Activated CD8-positive, alpha-beta T cell treated with anti-CD3 and anti-CD28 coated beads for 36 hours (primary cell): Measurements from ENCODE around the gene AK3. TPM values are rescaled to one million over a fixed set of nuclear protein-coding genes. Genes with fewer than 3 reads are reported as not detected.
"Not testable (repeated sequence)": the region's sequence is repeated elsewhere in the genome, so short reads cannot be mapped to it uniquely, and the experiment has no call there.

ENCODE experiments used
- ATAC-seq: fragments of 200-7000 bp; cut with Tn5 transposase; one replicate; pipeline ENCODE4 v1.10.0; 2021; ENCODE audit warnings: mild to moderate bottlenecking, moderate library complexity
- CTCF ChIA-PET: fragments of 350-600 bp; sonication (Branson Sonifier 250); formaldehyde crosslinking; loops from one replicate; lab custom pipeline; 2021; ENCODE audit warnings: antibody characterized with exemption; lab: Charles Lee
- POLR2A ChIA-PET: fragments of 350-600 bp; sonication (Branson Sonifier 250); formaldehyde crosslinking; loops from one replicate; lab custom pipeline; 2021; ENCODE audit warnings: antibody characterized with exemption; lab: Charles Lee
- DNase-seq: peaks from one replicate; pipeline ENCODE4 v3.0.0-alpha.2; 2020
- H3K27ac Mint-ChIP-seq: one replicate; pipeline ENCODE4 v1.8.0; 2021; ENCODE audit warnings: mild to moderate bottlenecking, mixed read lengths
- H3K27me3 Mint-ChIP-seq: one replicate; pipeline ENCODE4 v1.8.0; 2021; ENCODE audit warnings: mixed read lengths
- H3K36me3 Mint-ChIP-seq: one replicate; pipeline ENCODE4 v1.8.0; 2021; ENCODE audit warnings: low read depth, mixed read lengths
- H3K4me1 Mint-ChIP-seq: one replicate; pipeline ENCODE4 v1.8.0; 2021; ENCODE audit warnings: low read depth, mixed read lengths
- H3K4me3 Mint-ChIP-seq: one replicate; pipeline ENCODE4 v1.8.0; 2021; ENCODE audit warnings: mild to moderate bottlenecking, moderate library complexity, mixed read lengths
- H3K9me3 Mint-ChIP-seq: one replicate; pipeline ENCODE4 v1.8.0; 2021; ENCODE audit warnings: mixed read lengths
- CTCF ChIP-seq: fragments of 200-600 bp; IDR thresholded peaks from one replicate; pipeline ENCODE4 v1.8.0; 2022; ENCODE audit warnings: antibody characterized with exemption, mild to moderate bottlenecking
- intact Hi-C: fragments of 100-400 bp; cut with micrococcal nuclease; formaldehyde crosslinking; loops from one replicate; pipeline ENCODE4 v1.10.0; 2022
- total RNA-seq, 2 experiments: library from RNA; stranded (reverse); gene quantifications; one replicate each; pipeline ENCODE4 v1.2.3, GENCODE V29; 2021

Gene AK3
- total RNA-seq, 2 experiments from 2014 or later = 34.3 to 35.5 TPM

- POLR2A ChIA-PET = interaction anchor here (1.2 kb wide), 1 partner anchor 222 kb away, joined by 3 read pairs; no protein-coding TSS in a partner anchor
- intact Hi-C loops = loop anchor here (2.0 to 10.0 kb wide), 3 partner anchors 160 to 833 kb away; no protein-coding TSS in a partner anchor
- peak; percentile 82 for ATAC-seq
- peak; percentile 92 for DNase-seq
- peak overlapping the region; percentile 49 for H3K27ac Mint-ChIP-seq
- CTCF ChIA-PET = interaction anchor here (0.5 to 9.8 kb wide), 41 partner anchors 9 to 680 kb away, joined by 3 to 149 read pairs (median 4); partner anchors contain the start of genes JAK2 and RCL1
- TF ChIP-seq CTCF = peak; percentile 83
- no peaks in the 10 kb centered on the region for H3K9me3 Mint-ChIP-seq
- H3K36me3 Mint-ChIP-seq = no peaks in the 10 kb centered on the region
- peaks cover 12% of the 10 kb centered on the region for H3K4me1 Mint-ChIP-seq
- H3K27me3 Mint-ChIP-seq = peaks cover 11% of the 10 kb centered on the region
- peak overlapping the region; percentile 40 for H3K4me3 Mint-ChIP-seq
Measured at GRCh38 chr9:4762108-4762885, 21.3 kb upstream of the AK3 start.

- H3K36me3 Mint-ChIP-seq = no peaks in the 10 kb centered on the region
- peaks cover 12% of the 10 kb centered on the region for H3K4me1 Mint-ChIP-seq
- CTCF ChIA-PET = interaction anchor here (0.7 to 9.8 kb wide), 42 partner anchors 8 to 845 kb away, joined by 3 to 149 read pairs (median 4); partner anchors contain the start of genes CD274, INSL6, JAK2 and RCL1
- H3K9me3 Mint-ChIP-seq = no peaks in the 10 kb centered on the region
- TF ChIP-seq CTCF = no peak
- no peak overlapping the region for H3K4me3 Mint-ChIP-seq
- H3K27me3 Mint-ChIP-seq = peaks cover 11% of the 10 kb centered on the region
- POLR2A ChIA-PET = interaction anchor here (0.7 to 0.9 kb wide), 4 partner anchors 15 to 260 kb away, joined by 3 to 4 read pairs (median 3); partner anchors contain the start of gene AK3
- intact Hi-C loops = loop anchor here (5.0 to 10.0 kb wide), 2 partner anchors 162 to 835 kb away; no protein-coding TSS in a partner anchor
- no peak for ATAC-seq
- no peak for DNase-seq
- no peak overlapping the region for H3K27ac Mint-ChIP-seq
Measured at GRCh38 chr9:4760122-4760521, 19.1 kb upstream of the AK3 start.

GRCh38 chr9:4756420-4756819 lies 15.4 kb upstream of the AK3 start:
- Mint-ChIP-seq H3K36me3 (no peaks in the 10 kb centered on the region), H3K9me3 (no peaks in the 10 kb centered on the region), H3K4me1 (peaks cover 2% of the 10 kb centered on the region), H3K27ac (no peak overlapping the region), H3K4me3 (no peak overlapping the region), H3K27me3 (peaks cover 8% of the 10 kb centered on the region)
- CTCF ChIA-PET = interaction anchor here (0.6 to 9.8 kb wide), 10 partner anchors 9 to 844 kb away, joined by 3 to 149 read pairs (median 3); partner anchors contain the start of gene JAK2
- TF ChIP-seq CTCF = no peak
- DNase-seq (no peak), ATAC-seq (no peak)
- intact Hi-C loops = loop anchor here (10.0 kb wide), 2 partner anchors 428 to 688 kb away; partner anchors contain the start of gene INSL6
- POLR2A ChIA-PET = interaction anchor here (1.0 kb wide), 1 partner anchor 16 kb away, joined by 3 read pairs; no protein-coding TSS in a partner anchor

GRCh38 chr9:4755026-4755609 lies 14.1 kb upstream of the AK3 start:
- no peak for ATAC-seq
- no peak overlapping the region for H3K4me3 Mint-ChIP-seq
- no peak overlapping the region for H3K27ac Mint-ChIP-seq
- no peaks in the 10 kb centered on the region for H3K9me3 Mint-ChIP-seq
- DNase-seq = no peak
- H3K4me1 Mint-ChIP-seq = peaks cover 3% of the 10 kb centered on the region
- CTCF ChIA-PET = interaction anchor here (0.9 to 9.8 kb wide), 4 partner anchors 9 to 670 kb away, joined by 3 to 149 read pairs (median 4); partner anchors contain the start of gene JAK2
- no peak for TF ChIP-seq CTCF
- peaks cover 1% of the 10 kb centered on the region for H3K27me3 Mint-ChIP-seq
- H3K36me3 Mint-ChIP-seq = no peaks in the 10 kb centered on the region
- intact Hi-C loops = loop anchor here (10.0 kb wide), 2 partner anchors 430 to 690 kb away; partner anchors contain the start of gene INSL6
- POLR2A ChIA-PET = interaction anchor here (0.6 to 1.0 kb wide), 3 partner anchors 15 to 199 kb away, joined by 3 read pairs; no protein-coding TSS in a partner anchor

GRCh38 chr9:4754530-4754929 lies 13.5 kb upstream of the AK3 start:
- H3K4me1 Mint-ChIP-seq, H3K36me3 Mint-ChIP-seq, H3K27me3 Mint-ChIP-seq, H3K9me3 Mint-ChIP-seq, H3K4me3 Mint-ChIP-seq, ATAC-seq, H3K27ac Mint-ChIP-seq, DNase-seq: not testable (repeated sequence)
- intact Hi-C loops = loop anchor here (10.0 kb wide), 2 partner anchors 430 to 690 kb away; partner anchors contain the start of gene INSL6
- ChIA-PET POLR2A (interaction anchor here (0.6 kb wide), 1 partner anchor 668 kb away, joined by 3 read pairs; no protein-coding TSS in a partner anchor), CTCF (interaction anchor here (1.0 to 9.8 kb wide), 2 partner anchors 171 to 236 kb away, joined by 3 to 149 read pairs; partner anchors contain the start of gene JAK2)
